GM06990 (cell line): ENCODE results near the gene FAM117A.
A peak's percentile ranks its signal among the peaks of the same experiment; 100 is the strongest.

Source experiments
- DNase-seq: peaks from one replicate; pipeline ENCODE4 v3.0.0-alpha.2; 2011; ENCODE audit not compliant: insufficient read length; ENCODE audit errors: extremely low read depth
- H3K27me3 ChIP-seq: replicated peaks from 2 replicates; pipeline ENCODE4 v1.6.0; 2011; ENCODE audit warnings: low read length; ENCODE audit not compliant: control insufficient read depth, insufficient read depth
- H3K36me3 ChIP-seq: 2 replicates; pipeline ENCODE4 v1.5.1; 2011; ENCODE audit warnings: low read length; ENCODE audit not compliant: control insufficient read depth, insufficient read depth
- H3K4me3 ChIP-seq: replicated peaks from 2 replicates; pipeline ENCODE4 v1.5.1; 2011; ENCODE audit warnings: low read depth, mild to moderate bottlenecking, control low read depth, low read length
- TF ChIP-seq, protein P1 (sequence below): IDR thresholded peaks from 2 replicates; pipeline ENCODE4 v1.5.1; 2011; ENCODE audit warnings: low read length, control low read depth, mild to moderate bottlenecking, inconsistent platforms; ENCODE audit not compliant: insufficient read depth, poor library complexity, severe bottlenecking

Gene FAM117A

GRCh38 chr17:49715717-49716279, 48.1 kb downstream of the FAM117A start:
- no peaks in the 10 kb centered on the region for H3K27me3 ChIP-seq
- no peak for DNase-seq
- H3K4me3 ChIP-seq: no peak overlapping the region
- H3K36me3 ChIP-seq: peaks cover 32% of the 10 kb centered on the region
- TF ChIP-seq, protein P1, sequence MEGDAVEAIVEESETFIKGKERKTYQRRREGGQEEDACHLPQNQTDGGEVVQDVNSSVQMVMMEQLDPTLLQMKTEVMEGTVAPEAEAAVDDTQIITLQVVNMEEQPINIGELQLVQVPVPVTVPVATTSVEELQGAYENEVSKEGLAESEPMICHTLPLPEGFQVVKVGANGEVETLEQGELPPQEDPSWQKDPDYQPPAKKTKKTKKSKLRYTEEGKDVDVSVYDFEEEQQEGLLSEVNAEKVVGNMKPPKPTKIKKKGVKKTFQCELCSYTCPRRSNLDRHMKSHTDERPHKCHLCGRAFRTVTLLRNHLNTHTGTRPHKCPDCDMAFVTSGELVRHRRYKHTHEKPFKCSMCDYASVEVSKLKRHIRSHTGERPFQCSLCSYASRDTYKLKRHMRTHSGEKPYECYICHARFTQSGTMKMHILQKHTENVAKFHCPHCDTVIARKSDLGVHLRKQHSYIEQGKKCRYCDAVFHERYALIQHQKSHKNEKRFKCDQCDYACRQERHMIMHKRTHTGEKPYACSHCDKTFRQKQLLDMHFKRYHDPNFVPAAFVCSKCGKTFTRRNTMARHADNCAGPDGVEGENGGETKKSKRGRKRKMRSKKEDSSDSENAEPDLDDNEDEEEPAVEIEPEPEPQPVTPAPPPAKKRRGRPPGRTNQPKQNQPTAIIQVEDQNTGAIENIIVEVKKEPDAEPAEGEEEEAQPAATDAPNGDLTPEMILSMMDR: no peak

DNA sequence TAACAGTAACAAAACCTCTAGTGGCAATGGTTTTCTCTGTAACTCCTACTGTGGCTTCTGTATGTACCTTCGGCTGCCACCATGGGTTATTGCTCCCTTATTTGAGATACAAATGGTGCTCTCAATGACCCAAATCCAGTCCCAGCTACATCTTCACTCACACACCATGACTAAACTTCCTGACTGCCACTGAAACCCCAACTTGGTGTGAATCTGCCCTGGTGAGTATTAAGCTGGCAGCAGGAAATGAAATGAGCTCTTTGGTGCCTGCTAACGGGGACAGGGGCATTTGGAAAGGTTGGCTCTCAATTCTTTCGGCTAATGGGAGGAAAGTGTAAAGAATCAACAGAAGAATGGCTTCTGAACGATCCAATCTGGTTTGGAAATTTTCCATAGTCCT, 48.7 kb downstream of the FAM117A start:
- TF ChIP-seq, protein P1: no peak
- no peak for DNase-seq
- Histone ChIP-seq H3K4me3 (no peak overlapping the region), H3K36me3 (peaks cover 30% of the 10 kb centered on the region), H3K27me3 (no peaks in the 10 kb centered on the region)

DNA sequence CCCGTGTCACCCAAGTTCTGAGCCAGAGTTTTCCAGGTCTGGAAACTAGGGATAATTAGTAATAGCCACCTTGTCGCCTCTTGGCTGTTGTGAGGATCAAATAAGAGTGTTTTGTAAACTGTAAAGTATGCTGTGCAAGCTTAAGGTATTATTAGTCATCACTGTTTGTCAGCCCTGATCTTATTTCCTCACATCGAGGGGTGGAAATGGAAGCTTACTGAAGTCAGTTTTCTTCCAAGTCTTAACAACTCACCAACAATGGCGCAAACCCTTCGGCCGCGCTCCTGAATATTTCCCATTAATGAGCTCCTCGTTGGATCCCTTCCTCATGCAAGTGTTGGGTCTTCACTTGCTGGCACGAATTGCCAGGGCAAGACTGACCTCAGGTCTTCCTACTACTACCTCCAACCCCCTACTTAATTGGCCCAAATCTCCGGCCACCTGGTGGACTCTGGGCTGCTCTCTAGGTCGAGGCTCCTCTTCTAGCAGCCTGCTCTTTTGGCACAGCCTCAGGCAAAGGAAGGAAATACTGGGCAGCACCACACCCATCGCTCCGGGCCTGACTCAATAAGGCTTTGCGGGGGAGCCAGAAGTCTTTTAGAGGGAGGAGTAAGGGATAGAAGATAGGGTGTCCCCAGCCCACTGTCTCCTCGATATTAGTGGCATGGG, 55.3 kb downstream of the FAM117A start:
- Histone ChIP-seq H3K4me3 (peak overlapping the region; percentile 40), H3K27me3 (no peaks in the 10 kb centered on the region), H3K36me3 (peaks cover 26% of the 10 kb centered on the region)
- TF ChIP-seq, protein P1: no peak
- no peak for DNase-seq

- H3K36me3 ChIP-seq: peaks cover 29% of the 10 kb centered on the region
Measured at GRCh38 chr17:49707608-49708514, 56.1 kb downstream of the FAM117A start, which contains the start of gene SLC35B1. SLC35B1 (minus strand) TSS chr17:49707964; CDS start chr17:49707833, 131 bp downstream.

GRCh38 chr17:49707246-49707607, 56.7 kb downstream of the FAM117A start:
- H3K36me3 ChIP-seq: peaks cover 30% of the 10 kb centered on the region
- DNase-seq: no peak
- no peaks in the 10 kb centered on the region for H3K27me3 ChIP-seq
- TF ChIP-seq, protein P1: peak; percentile 29
- H3K4me3 ChIP-seq: peak overlapping the region; percentile 93

More at GRCh38 chr17:49707608-49708514, 56.1 kb downstream of the FAM117A start, which contains the start of gene SLC35B1:
- DNase-seq: peak; percentile 97
- TF ChIP-seq, protein P1: peak; percentile 99
- no peaks in the 10 kb centered on the region for H3K27me3 ChIP-seq
- peak within 1 kb of the TSS; percentile 93 for H3K4me3 ChIP-seq
